CD4-positive, alpha-beta T cell treated with Interleukin-21 for 1 hour (primary cell): Measurements from ENCODE around the gene ODC1.

Source experiments
- DNase-seq: peaks from one replicate; pipeline ENCODE4 v3.0.0-alpha.2; 2020

The ODC1 gene

GRCh38 chr2:10433264-10433946 lies 14.7 kb downstream of the ODC1 start:
- DNase-seq = no peak

- DNase-seq = no peak
Observed at GRCh38 chr2:10432311-10433181, 15.6 kb downstream of the ODC1 start.

- no peak for DNase-seq
Observed at GRCh38 chr2:10431797-10432196, 16.3 kb downstream of the ODC1 start.

GRCh38 chr2:10430886-10431622 lies 17.1 kb downstream of the ODC1 start:
- no peak for DNase-seq

- DNase-seq = no peak
Observed at GRCh38 chr2:10428924-10429323, 19.2 kb downstream of the ODC1 start.

GRCh38 chr2:10428355-10428754 lies 19.8 kb downstream of the ODC1 start:
- no peak for DNase-seq

- no peak for DNase-seq
Observed at GRCh38 chr2:10427618-10427949, 20.5 kb downstream of the ODC1 start.

- no peak for DNase-seq
Observed at GRCh38 chr2:10426726-10427617, 21.2 kb downstream of the ODC1 start.

GRCh38 chr2:10425699-10426098 lies 22.4 kb downstream of the ODC1 start:
- no peak for DNase-seq

GRCh38 chr2:10424916-10425505 lies 23.1 kb downstream of the ODC1 start:
- DNase-seq = no peak

GRCh38 chr2:10424051-10424450 lies 24.1 kb downstream of the ODC1 start:
- DNase-seq = no peak

- no peak for DNase-seq
Observed at GRCh38 chr2:10423400-10423774, 24.7 kb downstream of the ODC1 start.

- no peak for DNase-seq
Observed at GRCh38 chr2:10422732-10423399, 25.3 kb downstream of the ODC1 start.

- no peak for DNase-seq
Observed at GRCh38 chr2:10422251-10422650, 25.9 kb downstream of the ODC1 start.

GRCh38 chr2:10419553-10420257 lies 28.4 kb downstream of the ODC1 start:
- DNase-seq = no peak

GRCh38 chr2:10417551-10418335 lies 30.4 kb downstream of the ODC1 start:
- no peak for DNase-seq

- DNase-seq = no peak
Observed at GRCh38 chr2:10415640-10416039, 32.5 kb downstream of the ODC1 start.

- DNase-seq = no peak
Observed at GRCh38 chr2:10415048-10415447, 33.1 kb downstream of the ODC1 start.

- DNase-seq = no peak
Observed at GRCh38 chr2:10414591-10414990, 33.5 kb downstream of the ODC1 start.

- no peak for DNase-seq
Observed at GRCh38 chr2:10413991-10414451, 34.1 kb downstream of the ODC1 start.
